Loucy (cell line): ENCODE measurements around the gene KRT74.

Experiments used
- CTCF ChIP-seq: fragments of 200-600 bp; sonication (generic); conservative IDR thresholded peaks from 2 replicates; pipeline ENCODE4 v1.5.1; 2014; ENCODE audit warnings: mild to moderate bottlenecking, antibody characterized with exemption, low read length
- EZH2phosphoT487 ChIP-seq: fragments of 200-600 bp; IDR thresholded peaks from 2 replicates; pipeline ENCODE4 v1.6.1; 2018; ENCODE audit warnings: antibody characterized with exemption, mild to moderate bottlenecking, moderate library complexity, borderline replicate concordance

GRCh38 chr12:52531566-52532300 lies 41.9 kb downstream of the KRT74 start:
- TF ChIP-seq CTCF, result no peak
- no peak for TF ChIP-seq EZH2phosphoT487
